Ascending aorta (tissue), 2 donors: ENCODE data around the gene NIT1. TPM values are rescaled to one million over a fixed set of nuclear protein-coding genes. Genes with fewer than 3 reads are reported as not detected.
A peak's percentile ranks its signal among the peaks of the same experiment; 100 is the strongest.

ENCODE experiments used
- DNase-seq, 2 donors: peaks; one replicate each; pipeline ENCODE4 v3.0.0-alpha.2; 2019; ENCODE audit warnings: low spot score in 2 of 2
- H3K27ac ChIP-seq, 2 donors: fragments of 200-600 bp; sonication (generic); one replicate each; pipeline ENCODE4 v1.5.1; 2016 to 2017; ENCODE audit warnings: mild to moderate bottlenecking in 1 of 2
- H3K27me3 ChIP-seq: fragments of 200-600 bp; sonication (generic); one replicate; pipeline ENCODE4 v1.5.1; 2017
- H3K36me3 ChIP-seq, 2 donors: fragments of 200-600 bp; sonication (generic); one replicate each; pipeline ENCODE4 v1.5.1; 2016
- H3K4me1 ChIP-seq, 2 donors: fragments of 200-600 bp; sonication (generic); one replicate each; pipeline ENCODE4 v1.5.1; 2016 to 2017; ENCODE audit warnings: mild to moderate bottlenecking in 1 of 2
- H3K4me3 ChIP-seq, 2 donors: fragments of 200-600 bp; sonication (generic); one replicate each; pipeline ENCODE4 v1.5.1; 2016 to 2017; ENCODE audit warnings: mild to moderate bottlenecking in 1 of 2
- H3K9me3 ChIP-seq, 2 donors: fragments of 200-600 bp; sonication (generic); one replicate each; pipeline ENCODE4 v1.5.1; 2016
- intact Hi-C: fragments of 100-400 bp; cut with DNase I; formaldehyde crosslinking; loops from one replicate; pipeline ENCODE4 v1.15.1; 2023
- total RNA-seq: library from RNA; depleted of rRNA; stranded (reverse); fragments of >200 nt; gene quantifications from one replicate; pipeline ENCODE4 v1.1.0, GENCODE V29; 2016
- TF ChIP-seq, protein P1 (sequence below), 3 experiments: fragments of 200-600 bp in 2 of 3; fragments of 450-650 bp in 1 of 3; sonication (generic) in 2 of 3; IDR thresholded peaks; one replicate each; pipeline ENCODE4 v1.5.1; 2016 to 2019; ENCODE audit warnings: antibody characterized with exemption in 3 of 3, mild to moderate bottlenecking in 1 of 3, moderate library complexity in 1 of 3

Gene NIT1
- total RNA-seq, 1 donor from 2014 or later, result 44.9 TPM

- H3K36me3 ChIP-seq, result peaks cover 29 to 44% of the 10 kb centered on the region in 2 donors
- H3K4me1 ChIP-seq, result peaks cover 6% of the 10 kb centered on the region in 2 donors
- H3K27me3 ChIP-seq, result no peaks in the 10 kb centered on the region
- no peaks in the 10 kb centered on the region for H3K9me3 ChIP-seq
- DNase-seq, result no peak
- TF ChIP-seq, protein P1, sequence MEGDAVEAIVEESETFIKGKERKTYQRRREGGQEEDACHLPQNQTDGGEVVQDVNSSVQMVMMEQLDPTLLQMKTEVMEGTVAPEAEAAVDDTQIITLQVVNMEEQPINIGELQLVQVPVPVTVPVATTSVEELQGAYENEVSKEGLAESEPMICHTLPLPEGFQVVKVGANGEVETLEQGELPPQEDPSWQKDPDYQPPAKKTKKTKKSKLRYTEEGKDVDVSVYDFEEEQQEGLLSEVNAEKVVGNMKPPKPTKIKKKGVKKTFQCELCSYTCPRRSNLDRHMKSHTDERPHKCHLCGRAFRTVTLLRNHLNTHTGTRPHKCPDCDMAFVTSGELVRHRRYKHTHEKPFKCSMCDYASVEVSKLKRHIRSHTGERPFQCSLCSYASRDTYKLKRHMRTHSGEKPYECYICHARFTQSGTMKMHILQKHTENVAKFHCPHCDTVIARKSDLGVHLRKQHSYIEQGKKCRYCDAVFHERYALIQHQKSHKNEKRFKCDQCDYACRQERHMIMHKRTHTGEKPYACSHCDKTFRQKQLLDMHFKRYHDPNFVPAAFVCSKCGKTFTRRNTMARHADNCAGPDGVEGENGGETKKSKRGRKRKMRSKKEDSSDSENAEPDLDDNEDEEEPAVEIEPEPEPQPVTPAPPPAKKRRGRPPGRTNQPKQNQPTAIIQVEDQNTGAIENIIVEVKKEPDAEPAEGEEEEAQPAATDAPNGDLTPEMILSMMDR (IDR thresholded peaks at IDR 0.05), result no peak
- intact Hi-C loops, result loop anchor here (1.0 to 10.0 kb wide), 3 partner anchors 10 to 122 kb away; partner anchors contain the start of genes B4GALT3, DEDD and USF1
- peak overlapping the region; percentile 69 to 90 for H3K27ac ChIP-seq
- peak overlapping the region; percentile 62 to 86 for H3K4me3 ChIP-seq
Measured at GRCh38 chr1:161166669-161167548, 49.0 kb downstream of the NIT1 start.

DNA sequence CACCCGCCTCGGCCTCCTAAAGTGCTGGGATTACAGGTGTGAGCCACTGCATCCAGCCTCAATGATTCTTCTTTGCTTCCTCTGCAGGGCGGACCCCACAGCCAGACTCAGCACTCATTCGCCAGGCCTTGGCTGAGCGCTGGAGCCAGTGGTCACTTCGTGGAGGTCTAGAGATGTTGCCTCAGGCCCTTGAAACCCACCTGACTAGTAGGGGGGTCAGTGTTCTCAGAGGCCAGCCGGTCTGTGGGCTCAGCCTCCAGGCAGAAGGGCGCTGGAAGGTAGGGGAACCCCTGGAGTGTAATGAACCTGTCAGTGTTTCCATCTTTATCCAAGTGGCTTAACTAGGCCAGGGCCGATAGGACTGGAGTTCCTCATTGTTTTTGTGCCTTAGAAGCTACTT is 51.0 kb downstream of the NIT1 start:
- TF ChIP-seq, protein P1 (IDR thresholded peaks at IDR 0.05), result no peak
- H3K27ac ChIP-seq, result no peak overlapping the region
- H3K27me3 ChIP-seq, result no peaks in the 10 kb centered on the region
- H3K4me1 ChIP-seq, result peaks cover 6 to 12% of the 10 kb centered on the region in 2 donors
- intact Hi-C loops, result loop anchor here (10.0 kb wide), 1 partner anchor 124 kb away; the partner anchor contains the start of gene USF1
- H3K36me3 ChIP-seq, result peaks cover 37 to 54% of the 10 kb centered on the region in 2 donors
- no peaks in the 10 kb centered on the region for H3K9me3 ChIP-seq
- no peak overlapping the region for H3K4me3 ChIP-seq
- no peak for DNase-seq

Other genes starting within 250 kb of the NIT1 start
- 2.2 TPM for gene ITLN1, start 232.9 kb upstream of the NIT1 start, total RNA-seq
- not detected for gene ITLN2, start 163.3 kb upstream of the NIT1 start, total RNA-seq
- 19.9 TPM for gene F11R, start 97.0 kb upstream of the NIT1 start, total RNA-seq
- not detected for gene TSTD1, start 79.1 kb upstream of the NIT1 start, total RNA-seq
- gene USF1, start 72.1 kb upstream of the NIT1 start, total RNA-seq, result 68.5 TPM
- 14.7 TPM for gene ARHGAP30, start 48.2 kb upstream of the NIT1 start, total RNA-seq
- gene NECTIN4, start 28.5 kb upstream of the NIT1 start, total RNA-seq, result not detected
- gene KLHDC9, start 19.7 kb upstream of the NIT1 start, total RNA-seq, result 0.32 TPM
- gene PFDN2, start 68 bp upstream of the NIT1 start, total RNA-seq, result 16.3 TPM
- gene DEDD, start 14.6 kb downstream of the NIT1 start, total RNA-seq, result 27.8 TPM
- gene UFC1, start 35.9 kb downstream of the NIT1 start, total RNA-seq, result 3.3 TPM
- 31.9 TPM for gene USP21, start 41.4 kb downstream of the NIT1 start, total RNA-seq
- gene PPOX, start 48.3 kb downstream of the NIT1 start, total RNA-seq, result 4.8 TPM
- gene B4GALT3, start 59.4 kb downstream of the NIT1 start, total RNA-seq, result 26.9 TPM
- 109 TPM for gene ADAMTS4, start 80.9 kb downstream of the NIT1 start, total RNA-seq
- 107 TPM for gene NDUFS2, start 84.3 kb downstream of the NIT1 start, total RNA-seq
- gene FCER1G, start 97.2 kb downstream of the NIT1 start, total RNA-seq, result 69.9 TPM
- 161 TPM for gene APOA2, start 105.5 kb downstream of the NIT1 start, total RNA-seq
- 26.6 TPM for gene TOMM40L, start 108.0 kb downstream of the NIT1 start, total RNA-seq
- gene NR1I3, start 120.1 kb downstream of the NIT1 start, total RNA-seq, result 0.21 TPM
- not detected for gene PCP4L1, start 140.6 kb downstream of the NIT1 start, total RNA-seq
- gene MPZ, start 191.9 kb downstream of the NIT1 start, total RNA-seq, result 2.4 TPM
- gene SDHC, start 196.3 kb downstream of the NIT1 start, total RNA-seq, result 23.2 TPM
- gene CFAP126, start 249.8 kb downstream of the NIT1 start, total RNA-seq, result not detected